Endometrial microvascular endothelial cells (primary cell): ENCODE results near the gene PPP1R1B. TPM values are rescaled to one million over a fixed set of nuclear protein-coding genes. Genes with fewer than 3 reads are reported as not detected.

ENCODE experiments used
- in situ Hi-C: cut with HindIII; loops from 2 replicates; pipeline ENCODE4 v1.10.0; 2017; ENCODE audit warnings: low sequenced_read_pairs, low pct_unique_long_range_greater_than_20kb; ENCODE audit errors: inconsistent ontology term
- total RNA-seq: library from RNA; depleted of rRNA; stranded (reverse); fragments of >200 nt; gene quantifications from one replicate; pipeline ENCODE4 v1.2.3, GENCODE V29; 2015; ENCODE audit errors: inconsistent ontology term

PPP1R1B gene
- total RNA-seq, 1 donor from 2014 or later = not detected

GRCh38 chr17:39643271-39643670 lies 16.5 kb downstream of the PPP1R1B start:
- in situ Hi-C loops = no loop called here

DNA sequence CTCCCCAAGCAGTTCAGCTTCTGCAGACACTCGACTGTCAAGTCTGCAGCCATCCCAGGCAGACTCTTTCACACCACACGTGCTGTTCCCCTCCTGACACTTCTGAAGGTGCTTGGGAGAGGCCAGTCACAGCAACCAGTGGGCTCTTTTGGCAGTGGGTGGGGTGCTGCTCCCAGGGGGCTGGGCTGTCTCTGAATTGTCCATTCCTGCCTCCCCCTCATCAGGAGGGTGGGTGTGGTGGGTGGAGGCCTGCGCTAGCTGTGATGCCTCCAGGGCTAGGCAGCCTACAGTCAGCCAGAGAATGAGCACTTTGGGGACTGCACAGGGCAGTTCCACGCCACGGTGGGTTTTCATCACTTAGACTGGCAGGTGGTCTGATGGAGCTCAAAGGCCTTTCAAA lies 20.5 kb downstream of the PPP1R1B start:
- in situ Hi-C loops = no loop called here

DNA sequence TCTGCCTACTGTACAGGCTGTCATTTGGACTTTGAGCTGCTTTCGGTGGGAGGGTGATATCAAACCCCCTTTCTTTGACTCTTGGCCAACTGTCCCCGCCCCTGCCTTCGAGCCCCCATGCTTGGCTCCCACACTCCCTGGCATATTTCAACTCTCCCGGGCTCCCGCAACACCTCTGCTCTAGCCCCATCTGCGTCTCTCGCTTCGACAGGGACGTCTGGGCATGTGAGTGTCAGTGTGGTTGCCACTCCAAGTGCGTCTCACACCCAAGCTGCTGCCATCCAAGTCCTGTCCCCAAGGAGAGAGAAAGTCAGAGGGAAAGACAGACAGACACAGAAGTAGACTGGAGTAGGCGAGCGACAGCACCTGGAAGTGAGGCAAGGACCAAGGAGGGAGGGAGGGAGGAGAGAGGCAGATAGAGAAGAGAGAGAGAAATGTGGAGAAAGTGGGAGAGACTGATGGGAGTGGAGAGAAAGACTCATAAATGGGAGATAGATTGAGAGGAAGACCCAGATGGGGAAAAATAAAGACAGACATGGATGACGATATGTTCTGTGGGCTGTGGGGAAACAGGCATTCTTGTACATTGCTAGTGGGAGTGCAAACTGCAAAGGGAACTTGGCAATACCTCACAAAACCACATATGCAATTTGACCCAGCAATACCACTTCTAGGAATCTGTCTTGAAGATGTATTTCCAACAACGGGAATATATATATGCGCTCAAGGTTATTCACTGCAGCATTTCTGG lies 22.0 kb downstream of the PPP1R1B start:
- in situ Hi-C loops = no loop called here

DNA sequence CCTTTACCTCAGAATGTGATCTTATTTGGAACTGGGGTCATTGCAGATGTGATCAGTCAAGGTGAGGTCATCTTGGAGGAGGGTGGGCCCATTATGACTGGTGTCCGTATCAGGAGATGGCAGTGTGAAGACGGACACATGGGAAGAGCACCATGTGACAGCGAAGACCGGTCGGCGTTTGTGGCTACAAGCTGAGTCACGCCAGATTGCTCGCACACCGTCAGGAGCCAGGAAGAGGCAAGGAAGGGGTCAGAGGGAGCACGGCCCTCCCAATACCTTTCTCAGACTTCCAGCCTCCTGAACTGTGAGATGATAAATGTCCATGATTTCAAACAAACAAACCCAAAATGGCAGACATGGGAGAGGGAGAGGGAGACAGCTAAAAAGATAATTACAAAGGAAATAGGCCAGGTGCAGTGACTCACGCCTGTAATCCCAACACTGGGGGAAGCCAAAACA lies 23.4 kb downstream of the PPP1R1B start:
- in situ Hi-C loops = no loop called here

- in situ Hi-C loops = no loop called here
These were observed 25.3 kb downstream of the PPP1R1B start for GRCh38 chr17:39651923-39652586.

- in situ Hi-C loops = no loop called here
These were observed 26.0 kb downstream of the PPP1R1B start for GRCh38 chr17:39652587-39653315.

DNA sequence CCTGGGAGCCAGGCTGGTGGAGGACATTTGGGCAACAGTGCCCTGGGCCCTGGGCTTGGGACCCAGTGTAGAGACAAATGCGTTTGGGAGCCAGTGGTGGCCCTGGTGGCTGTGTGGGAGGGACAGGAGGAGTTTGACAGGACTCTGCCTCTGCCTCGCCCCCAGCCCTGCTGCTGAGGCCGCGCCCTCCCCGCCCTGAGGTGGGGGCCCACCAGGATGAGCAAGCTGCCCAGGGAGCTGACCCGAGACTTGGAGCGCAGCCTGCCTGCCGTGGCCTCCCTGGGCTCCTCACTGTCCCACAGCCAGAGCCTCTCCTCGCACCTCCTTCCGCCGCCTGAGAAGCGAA lies 26.5 kb downstream of the PPP1R1B start:
- in situ Hi-C loops = no loop called here

DNA sequence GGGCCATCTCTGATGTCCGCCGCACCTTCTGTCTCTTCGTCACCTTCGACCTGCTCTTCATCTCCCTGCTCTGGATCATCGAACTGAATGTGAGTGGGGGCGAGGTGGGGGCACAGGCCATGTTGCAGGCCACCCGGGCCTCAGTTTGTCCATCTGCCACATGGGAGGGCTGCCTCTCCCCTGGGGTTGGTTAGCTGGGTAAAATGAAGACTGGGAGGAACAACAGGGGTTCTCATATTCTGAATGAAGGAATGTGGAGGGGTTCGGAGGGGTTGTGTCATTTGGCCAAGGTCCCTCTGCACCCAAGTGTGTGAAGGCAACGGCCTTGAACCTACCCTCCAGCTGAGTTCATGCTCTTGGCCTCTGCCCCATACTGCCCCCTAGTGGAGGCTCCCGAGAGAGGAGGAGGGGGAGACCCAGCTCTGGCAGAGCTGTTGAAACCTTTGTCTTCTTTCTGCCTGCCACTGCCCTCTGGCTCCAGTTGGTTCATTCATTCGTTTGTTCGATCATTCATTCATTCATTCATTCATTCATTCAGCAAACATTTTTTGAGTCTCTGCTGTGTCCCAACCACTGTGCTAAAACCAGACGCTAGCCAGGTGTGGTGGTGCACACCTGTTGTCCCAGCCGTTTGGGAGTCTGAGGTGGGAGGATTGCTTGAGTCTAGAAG lies 27.0 kb downstream of the PPP1R1B start:
- in situ Hi-C loops = no loop called here

DNA sequence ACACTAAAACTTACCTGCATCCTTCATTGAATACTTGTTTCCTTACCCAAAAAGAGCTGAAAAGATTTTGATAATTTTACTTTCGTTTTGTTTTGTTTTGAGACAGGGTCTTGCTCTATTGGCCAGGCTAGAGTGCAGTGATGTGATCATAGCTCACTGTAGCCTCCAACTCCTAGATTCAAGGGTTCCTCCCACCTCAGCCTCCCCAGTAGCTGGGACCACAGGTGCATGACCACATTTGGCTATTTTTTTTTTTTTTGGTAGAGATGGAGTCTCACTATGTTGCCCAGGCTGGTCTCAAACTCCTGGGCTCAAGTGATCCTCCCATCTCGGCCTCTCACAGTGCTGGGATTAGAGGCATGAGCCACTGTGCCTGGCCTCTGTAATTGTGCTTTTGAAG lies 28.4 kb downstream of the PPP1R1B start:
- in situ Hi-C loops = no loop called here

- in situ Hi-C loops = no loop called here
These were observed 31.6 kb downstream of the PPP1R1B start for GRCh38 chr17:39658346-39658745.

GRCh38 chr17:39658760-39659159 lies 32.0 kb downstream of the PPP1R1B start:
- in situ Hi-C loops = no loop called here

DNA sequence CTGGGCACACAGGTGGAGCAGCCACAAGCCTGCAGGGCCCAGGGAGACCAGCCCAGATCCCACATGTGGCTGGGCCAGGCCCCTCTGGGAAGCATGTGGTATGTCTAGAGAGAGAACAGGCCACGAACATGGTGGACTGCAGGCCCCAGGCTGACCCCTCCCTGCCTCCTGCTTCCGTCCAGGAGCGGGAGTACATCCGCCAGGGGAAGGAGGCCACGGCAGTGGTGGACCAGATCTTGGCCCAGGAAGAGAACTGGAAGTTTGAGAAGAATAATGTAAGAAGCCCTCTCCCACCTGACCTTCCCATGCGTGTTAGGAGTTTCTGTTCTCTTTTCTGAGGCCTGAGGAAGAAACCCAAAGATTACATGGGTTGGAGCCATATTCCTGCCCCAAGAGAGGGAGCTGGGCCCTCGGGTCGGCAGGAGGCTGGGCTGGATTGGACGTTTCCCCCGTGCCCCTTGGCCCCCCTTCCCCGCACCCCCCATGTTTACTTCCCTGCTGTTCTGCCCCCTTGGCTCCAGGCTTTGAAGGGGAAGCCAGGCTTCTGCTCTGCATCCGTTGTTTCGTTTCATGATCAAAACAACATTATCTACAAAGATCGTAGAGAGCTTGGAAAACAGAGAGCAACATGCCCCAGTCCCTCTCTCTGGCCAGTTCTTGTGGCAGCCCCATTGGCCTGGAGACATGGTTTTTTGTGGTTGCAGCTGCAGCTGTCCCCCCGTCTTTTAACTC lies 32.7 kb downstream of the PPP1R1B start:
- in situ Hi-C loops = no loop called here

DNA sequence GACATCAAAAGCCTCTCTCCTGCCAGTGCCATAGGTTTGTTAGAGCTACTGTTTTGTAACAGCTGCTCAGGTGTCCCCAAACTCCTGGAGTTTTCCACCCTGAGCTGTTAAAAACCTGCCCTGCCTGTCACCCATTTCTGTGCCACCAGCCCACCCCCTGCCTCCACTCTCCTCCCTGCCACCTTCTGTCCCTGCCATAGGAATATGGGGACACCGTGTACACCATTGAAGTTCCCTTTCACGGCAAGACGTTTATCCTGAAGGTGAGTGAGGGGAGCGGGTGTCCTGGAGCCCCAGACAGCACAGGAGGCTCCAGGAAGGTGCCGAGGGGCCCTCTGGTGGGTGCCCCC lies 33.2 kb downstream of the PPP1R1B start:
- in situ Hi-C loops = no loop called here

DNA sequence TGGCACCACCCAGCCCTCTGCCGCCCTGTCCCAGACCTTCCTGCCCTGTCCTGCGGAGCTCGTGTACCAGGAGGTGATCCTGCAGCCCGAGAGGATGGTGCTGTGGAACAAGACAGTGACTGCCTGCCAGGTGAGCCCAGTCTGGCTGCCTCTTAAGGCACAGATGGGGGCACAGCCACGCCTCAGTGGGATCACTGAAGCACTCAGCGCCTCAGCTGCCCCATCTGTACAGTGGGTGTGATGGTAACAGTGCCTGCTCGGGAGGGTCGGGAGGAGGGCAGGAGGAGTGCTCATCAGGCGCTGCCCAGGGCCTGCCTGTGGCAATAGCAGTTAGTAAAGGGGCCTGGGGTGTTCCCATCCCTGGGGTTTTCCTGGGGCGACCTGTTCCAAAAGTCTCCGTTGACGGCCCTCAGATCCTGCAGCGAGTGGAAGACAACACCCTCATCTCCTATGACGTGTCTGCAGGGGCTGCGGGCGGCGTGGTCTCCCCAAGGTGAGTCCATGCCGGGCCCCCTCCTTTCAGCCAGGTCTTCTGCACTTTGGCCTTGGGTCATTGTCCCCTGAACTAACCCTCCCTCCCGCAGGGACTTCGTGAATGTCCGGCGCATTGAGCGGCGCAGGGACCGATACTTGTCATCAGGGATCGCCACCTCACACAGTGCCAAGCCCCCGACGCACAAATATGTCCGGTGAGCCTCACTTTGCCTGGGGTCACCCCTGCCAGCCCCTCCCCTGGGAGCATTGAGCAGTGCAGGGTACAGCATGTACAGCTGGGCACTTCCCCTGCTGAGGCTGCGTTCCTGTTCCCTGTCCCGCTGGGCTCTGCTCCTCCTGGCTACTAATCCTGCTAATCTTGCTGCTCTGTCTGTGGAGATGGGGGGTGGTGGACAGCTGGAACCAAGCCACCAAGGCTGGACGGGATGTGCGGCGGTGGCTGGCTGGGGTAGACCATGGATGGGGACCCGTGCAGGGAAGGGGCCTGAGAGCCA lies 33.9 kb downstream of the PPP1R1B start:
- in situ Hi-C loops = no loop called here

DNA sequence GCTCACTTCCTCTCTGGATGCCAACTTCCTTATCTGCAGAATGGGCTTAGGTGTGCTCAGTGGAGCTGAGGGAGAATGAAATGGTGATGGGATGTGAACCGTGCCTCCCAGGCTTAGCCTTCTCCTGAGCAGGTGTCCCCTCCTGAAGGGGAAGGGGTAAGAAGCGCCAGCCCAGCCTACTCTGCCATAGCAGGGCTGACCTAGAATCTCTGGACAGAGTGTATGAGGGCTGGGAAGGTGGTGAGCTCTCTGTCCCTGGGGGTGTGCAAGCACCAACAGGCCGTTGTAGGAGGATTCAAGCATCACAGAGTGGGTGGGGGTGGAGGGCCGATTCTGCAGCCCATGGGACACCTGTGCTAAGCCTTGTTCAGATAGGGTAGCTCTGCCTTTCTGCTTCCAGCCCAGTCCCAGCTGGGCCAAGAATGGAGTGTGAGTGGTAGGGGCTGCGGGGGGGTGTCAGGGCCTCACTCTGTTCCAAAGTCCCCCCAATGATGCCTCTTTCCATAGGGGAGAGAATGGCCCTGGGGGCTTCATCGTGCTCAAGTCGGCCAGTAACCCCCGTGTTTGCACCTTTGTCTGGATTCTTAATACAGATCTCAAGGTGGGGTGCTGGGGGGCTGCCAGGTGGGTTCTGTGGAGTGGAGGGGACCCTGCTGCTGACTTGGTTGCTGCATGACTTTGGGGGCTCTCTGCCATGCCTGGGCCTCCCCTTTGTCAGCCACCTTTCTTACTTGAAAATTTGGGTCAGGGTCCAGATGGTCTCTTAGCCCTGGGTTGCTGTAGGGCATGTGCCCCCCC lies 35.2 kb downstream of the PPP1R1B start:
- in situ Hi-C loops = no loop called here

- in situ Hi-C loops = no loop called here
These were observed 36.0 kb downstream of the PPP1R1B start for GRCh38 chr17:39662551-39663339.
